ENCODE measurements around the gene ZC3H14.

DNA sequence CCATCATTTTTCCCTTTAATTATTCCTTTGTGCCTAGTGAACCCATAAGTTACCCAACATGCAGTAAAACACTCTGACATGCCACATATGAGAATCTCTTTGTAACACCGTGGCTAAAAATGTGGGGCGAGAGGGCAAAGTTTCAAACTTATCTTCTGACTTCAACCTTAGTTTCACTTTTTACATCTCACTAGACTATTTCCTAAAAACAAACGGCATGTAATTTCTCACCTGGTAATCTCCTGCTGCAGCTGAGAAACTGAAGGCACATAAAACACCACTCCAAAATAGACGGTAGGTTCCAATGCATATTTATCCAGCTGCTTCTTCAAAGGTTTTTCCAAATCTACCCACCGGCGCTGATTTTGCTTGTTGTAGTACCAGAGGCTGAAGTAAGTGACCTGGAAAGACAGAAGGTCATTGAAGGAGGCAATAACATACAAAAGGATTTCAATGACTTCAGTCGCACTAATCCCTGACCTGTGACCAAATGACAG is 45.9 kb upstream of the ZC3H14 start:
- TF ChIP-seq, protein P1, sequence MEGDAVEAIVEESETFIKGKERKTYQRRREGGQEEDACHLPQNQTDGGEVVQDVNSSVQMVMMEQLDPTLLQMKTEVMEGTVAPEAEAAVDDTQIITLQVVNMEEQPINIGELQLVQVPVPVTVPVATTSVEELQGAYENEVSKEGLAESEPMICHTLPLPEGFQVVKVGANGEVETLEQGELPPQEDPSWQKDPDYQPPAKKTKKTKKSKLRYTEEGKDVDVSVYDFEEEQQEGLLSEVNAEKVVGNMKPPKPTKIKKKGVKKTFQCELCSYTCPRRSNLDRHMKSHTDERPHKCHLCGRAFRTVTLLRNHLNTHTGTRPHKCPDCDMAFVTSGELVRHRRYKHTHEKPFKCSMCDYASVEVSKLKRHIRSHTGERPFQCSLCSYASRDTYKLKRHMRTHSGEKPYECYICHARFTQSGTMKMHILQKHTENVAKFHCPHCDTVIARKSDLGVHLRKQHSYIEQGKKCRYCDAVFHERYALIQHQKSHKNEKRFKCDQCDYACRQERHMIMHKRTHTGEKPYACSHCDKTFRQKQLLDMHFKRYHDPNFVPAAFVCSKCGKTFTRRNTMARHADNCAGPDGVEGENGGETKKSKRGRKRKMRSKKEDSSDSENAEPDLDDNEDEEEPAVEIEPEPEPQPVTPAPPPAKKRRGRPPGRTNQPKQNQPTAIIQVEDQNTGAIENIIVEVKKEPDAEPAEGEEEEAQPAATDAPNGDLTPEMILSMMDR (IDR thresholded peaks at IDR 0.05): no peak
- TF ChIP-seq POLR2A (IDR thresholded peaks at IDR 0.05): no peak

Data from body of pancreas (tissue), 4 donors.